NCI-H128 (cell line): Measurements from ENCODE around the gene CUTA.

Experiments used
- DNase-seq: peaks from one replicate; lab custom pipeline; 2025; ENCODE audit not compliant: unreplicated experiment; lab: John Stamatoyannopoulos, UW

CUTA gene

GRCh38 chr6:33417903-33418689 is at the start of gene CUTA:
Gene CUTA, minus strand, starts transcription at chr6:33418107. Its CDS starts 107 bp downstream, at chr6:33418000.
- DNase-seq = peak; percentile 99

- DNase-seq = no peak
These were observed 49.2 kb upstream of the CUTA start for GRCh38 chr6:33467091-33467490.

GRCh38 chr6:33466075-33466735 is 48.3 kb upstream of the CUTA start:
- no peak for DNase-seq

GRCh38 chr6:33459226-33459625 is 41.3 kb upstream of the CUTA start:
- DNase-seq = no peak

GRCh38 chr6:33458676-33459075 is 40.8 kb upstream of the CUTA start:
- no peak for DNase-seq

GRCh38 chr6:33456156-33456555 is 38.2 kb upstream of the CUTA start:
- DNase-seq = no peak

GRCh38 chr6:33455051-33455450 is 37.1 kb upstream of the CUTA start:
- DNase-seq = no peak

- DNase-seq = peak; percentile 93
These were observed 36.4 kb upstream of the CUTA start, which contains the start of gene ZBTB9 for GRCh38 chr6:33454009-33454946. Gene ZBTB9, plus strand, starts transcription at chr6:33454576. Its CDS starts 525 bp downstream, at chr6:33455101.

GRCh38 chr6:33453393-33454008 is 35.6 kb upstream of the CUTA start:
- no peak for DNase-seq

GRCh38 chr6:33452496-33452895 is 34.6 kb upstream of the CUTA start:
- DNase-seq = no peak

GRCh38 chr6:33451606-33452005 is 33.7 kb upstream of the CUTA start:
- DNase-seq = no peak

GRCh38 chr6:33450434-33450833 is 32.5 kb upstream of the CUTA start:
- DNase-seq = no peak

- no peak for DNase-seq
These were observed 28.4 kb upstream of the CUTA start for GRCh38 chr6:33446356-33446755.

GRCh38 chr6:33445119-33445603 is 27.3 kb upstream of the CUTA start:
- DNase-seq = no peak

GRCh38 chr6:33443619-33444504 is 26.0 kb upstream of the CUTA start:
- no peak for DNase-seq

- no peak for DNase-seq
These were observed 25.1 kb upstream of the CUTA start for GRCh38 chr6:33443025-33443424.

GRCh38 chr6:33442283-33442682 is 24.4 kb upstream of the CUTA start:
- no peak for DNase-seq

GRCh38 chr6:33441457-33441856 is 23.6 kb upstream of the CUTA start:
- no peak for DNase-seq

GRCh38 chr6:33440649-33441309 is 22.9 kb upstream of the CUTA start:
- no peak for DNase-seq
